Stimulated activated CD4-positive, alpha-beta T cell treated with anti-CD3 and anti-CD28 coated beads, Interleukin-15, amount 100 ng/mL, for 1 hour (primary cell): Measurements from ENCODE around the gene TSHZ2.
A peak's percentile ranks its signal among the peaks of the same experiment; 100 is the strongest.

Experiments
- DNase-seq, 2 donors: peaks; one replicate each; pipeline ENCODE4 v3.0.0-alpha.2; 2020; ENCODE audit warnings: low read depth in 1 of 2, low spot score in 1 of 2

Gene TSHZ2

GRCh38 chr20:52972190-52972937, at the start of gene TSHZ2:
Gene TSHZ2, plus strand, starts transcription at chr20:52972358. Its CDS starts 936 bp downstream, at chr20:52973294.
- peak; percentile 20 to 47 for DNase-seq

GRCh38 chr20:52922436-52922835, 49.7 kb upstream of the TSHZ2 start:
- no peak for DNase-seq

- no peak for DNase-seq
Observed at GRCh38 chr20:52923123-52923937, 48.8 kb upstream of the TSHZ2 start.

- DNase-seq = no peak
Observed at GRCh38 chr20:52924411-52925271, 47.5 kb upstream of the TSHZ2 start.

GRCh38 chr20:52926505-52926904, 45.7 kb upstream of the TSHZ2 start:
- DNase-seq = no peak

- DNase-seq = no peak
Observed at GRCh38 chr20:52933867-52934266, 38.3 kb upstream of the TSHZ2 start.

- DNase-seq = no peak
Observed at GRCh38 chr20:52936351-52937340, 35.5 kb upstream of the TSHZ2 start.

GRCh38 chr20:52937591-52938100, 34.5 kb upstream of the TSHZ2 start:
- DNase-seq = no peak

- DNase-seq = no peak
Observed at GRCh38 chr20:52939141-52939540, 33.0 kb upstream of the TSHZ2 start.

- no peak for DNase-seq
Observed at GRCh38 chr20:52941808-52942207, 30.4 kb upstream of the TSHZ2 start.

GRCh38 chr20:52943185-52943841, 28.8 kb upstream of the TSHZ2 start:
- no peak for DNase-seq

- DNase-seq = no peak
Observed at GRCh38 chr20:52945268-52945667, 26.9 kb upstream of the TSHZ2 start.

- no peak for DNase-seq
Observed at GRCh38 chr20:52945862-52946522, 26.2 kb upstream of the TSHZ2 start.

GRCh38 chr20:52948491-52948890, 23.7 kb upstream of the TSHZ2 start:
- no peak for DNase-seq

- no peak for DNase-seq
Observed at GRCh38 chr20:52953020-52953419, 19.1 kb upstream of the TSHZ2 start.

- DNase-seq = no peak
Observed at GRCh38 chr20:52954849-52955248, 17.3 kb upstream of the TSHZ2 start.

GRCh38 chr20:52958211-52958610, 13.9 kb upstream of the TSHZ2 start:
- no peak for DNase-seq

GRCh38 chr20:52959125-52959524, 13.0 kb upstream of the TSHZ2 start:
- DNase-seq = no peak

- no peak for DNase-seq
Observed at GRCh38 chr20:52962183-52962582, 10.0 kb upstream of the TSHZ2 start.
